ENCODE results near the gene MED16.

Gene MED16

GRCh38 chr19:885536-886224 is 7.3 kb downstream of the MED16 start:
- TF ChIP-seq CTCF (IDR thresholded peaks at IDR 0.05): no peak

- no peak for TF ChIP-seq CTCF (IDR thresholded peaks at IDR 0.05)
Measured at GRCh38 chr19:884420-885211, 8.4 kb downstream of the MED16 start.

- TF ChIP-seq CTCF (IDR thresholded peaks at IDR 0.05): no peak
Measured at GRCh38 chr19:883661-884211, 9.3 kb downstream of the MED16 start.

GRCh38 chr19:882871-883497 is 10.0 kb downstream of the MED16 start:
- no peak for TF ChIP-seq CTCF (IDR thresholded peaks at IDR 0.05)

- no peak for TF ChIP-seq CTCF (IDR thresholded peaks at IDR 0.05)
Measured at GRCh38 chr19:881385-882071, 11.5 kb downstream of the MED16 start.

GRCh38 chr19:879711-880438 is 13.1 kb downstream of the MED16 start:
- no peak for TF ChIP-seq CTCF (IDR thresholded peaks at IDR 0.05)
